ENCODE measurements around the gene SMURF1.

Gene SMURF1

DNA sequence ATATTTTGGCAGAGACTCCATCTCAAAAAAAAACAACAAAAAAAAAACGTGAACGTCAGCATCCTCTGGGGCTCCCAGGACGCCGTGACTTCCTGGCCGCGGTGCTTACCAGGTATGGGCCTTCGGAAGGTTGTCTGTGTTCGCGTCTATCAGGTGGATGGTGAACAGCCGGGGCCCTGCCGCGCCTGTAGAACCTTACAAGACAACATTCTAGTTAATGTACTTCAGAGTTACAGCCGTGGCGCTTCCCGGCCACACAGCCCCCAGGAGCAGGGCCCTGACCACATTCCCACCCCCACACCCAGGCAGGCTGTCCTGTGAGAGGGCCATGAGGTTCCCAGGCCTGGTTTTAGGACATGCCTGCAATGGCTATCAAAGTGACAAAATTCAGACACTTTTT lies 111.0 kb downstream of the SMURF1 start:
- TF ChIP-seq, protein P1, sequence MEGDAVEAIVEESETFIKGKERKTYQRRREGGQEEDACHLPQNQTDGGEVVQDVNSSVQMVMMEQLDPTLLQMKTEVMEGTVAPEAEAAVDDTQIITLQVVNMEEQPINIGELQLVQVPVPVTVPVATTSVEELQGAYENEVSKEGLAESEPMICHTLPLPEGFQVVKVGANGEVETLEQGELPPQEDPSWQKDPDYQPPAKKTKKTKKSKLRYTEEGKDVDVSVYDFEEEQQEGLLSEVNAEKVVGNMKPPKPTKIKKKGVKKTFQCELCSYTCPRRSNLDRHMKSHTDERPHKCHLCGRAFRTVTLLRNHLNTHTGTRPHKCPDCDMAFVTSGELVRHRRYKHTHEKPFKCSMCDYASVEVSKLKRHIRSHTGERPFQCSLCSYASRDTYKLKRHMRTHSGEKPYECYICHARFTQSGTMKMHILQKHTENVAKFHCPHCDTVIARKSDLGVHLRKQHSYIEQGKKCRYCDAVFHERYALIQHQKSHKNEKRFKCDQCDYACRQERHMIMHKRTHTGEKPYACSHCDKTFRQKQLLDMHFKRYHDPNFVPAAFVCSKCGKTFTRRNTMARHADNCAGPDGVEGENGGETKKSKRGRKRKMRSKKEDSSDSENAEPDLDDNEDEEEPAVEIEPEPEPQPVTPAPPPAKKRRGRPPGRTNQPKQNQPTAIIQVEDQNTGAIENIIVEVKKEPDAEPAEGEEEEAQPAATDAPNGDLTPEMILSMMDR (IDR thresholded peaks at IDR 0.05; ENCODE audit: low read depth, low read length, missing control alignments): no peak
- no peak overlapping the region for H3K4me3 ChIP-seq (replicated peaks; ENCODE audit: low read depth, low read length)
- DNase-seq (ENCODE audit: extremely low read depth, low read depth): no peak

DNA sequence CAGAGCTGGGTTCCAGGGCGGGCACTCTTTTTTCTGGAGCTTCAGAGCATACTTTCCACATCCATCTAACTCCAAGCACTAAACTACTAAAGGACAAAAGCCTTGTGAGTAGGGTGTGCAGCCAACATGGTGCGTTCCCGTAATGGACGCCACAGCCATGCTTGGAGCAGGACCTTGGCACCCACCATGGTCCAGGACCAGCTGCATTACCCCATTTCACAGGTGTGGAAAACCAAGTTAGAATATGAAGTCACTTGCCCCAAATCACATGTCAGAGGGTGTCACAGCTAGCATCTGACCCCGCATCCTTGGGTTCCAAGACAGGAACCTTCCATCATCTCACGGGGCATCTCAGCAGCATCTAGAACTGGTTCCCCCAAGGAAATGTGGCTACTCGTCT lies 112.4 kb downstream of the SMURF1 start:
- no peak for DNase-seq (ENCODE audit: extremely low read depth, low read depth)
- no peak overlapping the region for H3K4me3 ChIP-seq (replicated peaks; ENCODE audit: low read depth, low read length)
- TF ChIP-seq, protein P1 (IDR thresholded peaks at IDR 0.05; ENCODE audit: low read depth, low read length, missing control alignments): no peak

DNA sequence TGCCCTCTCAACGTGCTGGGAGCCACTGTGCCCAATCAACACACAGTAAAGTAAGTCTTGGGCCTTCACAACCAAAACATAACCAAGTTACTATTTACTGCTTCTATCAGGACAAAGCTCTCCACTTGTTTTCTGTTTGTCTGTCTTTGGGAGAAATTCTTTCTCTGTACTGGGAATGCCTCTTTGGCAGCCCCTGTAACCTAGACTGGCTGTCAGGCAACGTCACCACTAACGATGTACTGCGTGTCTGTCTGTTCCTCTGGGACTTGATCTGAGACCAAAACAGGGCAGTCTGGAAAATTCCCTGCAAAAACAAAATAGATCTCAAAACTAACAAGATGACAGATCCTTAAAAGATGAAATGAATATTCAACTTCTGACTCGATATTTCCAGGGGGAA lies 113.0 kb downstream of the SMURF1 start:
- H3K4me3 ChIP-seq (replicated peaks; ENCODE audit: low read depth, low read length): no peak overlapping the region
- no peak for DNase-seq (ENCODE audit: extremely low read depth, low read depth)
- TF ChIP-seq, protein P1 (IDR thresholded peaks at IDR 0.05; ENCODE audit: low read depth, low read length, missing control alignments): no peak

DNA sequence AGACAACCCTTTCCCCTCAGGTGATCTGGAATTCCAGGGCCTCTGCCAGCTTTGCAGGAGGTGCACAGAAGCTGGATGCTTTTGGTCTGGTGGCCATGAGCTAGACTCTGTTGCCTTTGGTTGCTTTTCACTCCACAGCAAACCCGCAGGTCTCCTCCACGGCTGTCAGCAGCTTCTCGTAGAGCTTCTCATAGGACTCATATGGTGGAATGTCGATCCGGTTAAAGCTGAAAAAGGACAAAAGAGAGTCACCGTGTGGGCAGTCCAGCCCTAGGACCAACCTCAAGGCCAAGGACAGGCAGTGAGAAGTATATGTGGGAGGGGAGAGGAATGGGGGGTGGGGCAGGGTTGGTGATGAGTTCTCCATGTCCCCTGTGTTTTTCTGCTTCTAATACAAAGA lies 113.5 kb downstream of the SMURF1 start:
- TF ChIP-seq, protein P1 (IDR thresholded peaks at IDR 0.05; ENCODE audit: low read depth, low read length, missing control alignments): no peak
- no peak for DNase-seq (ENCODE audit: extremely low read depth, low read depth)
- H3K4me3 ChIP-seq (replicated peaks; ENCODE audit: low read depth, low read length): no peak overlapping the region

DNA sequence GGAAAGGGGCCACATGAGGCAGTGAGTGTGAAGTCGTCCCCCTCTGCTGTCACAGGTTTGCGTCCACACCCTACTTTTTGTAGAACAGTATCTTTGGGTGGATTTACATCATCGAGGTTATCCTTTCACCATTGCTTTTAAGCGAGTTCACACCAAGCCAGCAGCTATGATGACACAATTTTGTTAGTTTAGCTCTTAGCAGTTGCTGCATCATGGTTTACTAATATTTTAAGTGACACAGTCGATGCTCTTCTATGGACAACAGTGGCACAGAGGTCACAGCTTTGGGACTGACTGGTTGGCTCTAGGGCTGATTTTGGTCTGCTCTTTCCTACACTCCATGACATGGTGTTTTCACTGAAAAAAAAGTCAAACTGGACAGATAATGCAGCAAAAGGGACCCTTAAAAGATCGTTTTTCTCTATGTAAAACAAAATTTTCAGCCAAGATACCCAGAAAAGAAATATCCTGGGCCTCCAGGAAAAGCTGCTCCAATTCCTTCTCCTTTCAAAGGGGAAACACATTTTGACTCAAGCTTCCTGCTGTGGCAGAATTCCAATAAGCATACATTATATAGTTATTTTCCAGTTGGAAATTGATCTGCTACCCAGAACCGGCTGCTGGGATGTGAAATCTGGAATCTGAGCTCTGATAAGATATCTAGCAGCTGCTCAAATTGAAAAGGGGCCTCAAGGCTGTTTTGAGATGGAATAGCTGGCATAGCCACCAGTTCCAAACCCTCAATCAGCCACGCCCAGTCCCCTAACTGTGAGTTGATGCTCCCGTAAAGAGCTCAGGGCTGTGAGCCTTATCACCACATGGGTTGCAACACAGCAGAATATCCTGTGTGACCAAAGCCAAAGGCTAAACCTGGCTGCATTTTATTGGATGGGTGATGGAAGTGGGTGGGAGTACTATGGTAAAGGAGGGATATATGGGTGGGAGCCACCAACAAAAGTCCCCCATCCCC lies 114.2 kb downstream of the SMURF1 start:
- DNase-seq (ENCODE audit: extremely low read depth, low read depth): no peak
- TF ChIP-seq, protein P1 (IDR thresholded peaks at IDR 0.05; ENCODE audit: low read depth, low read length, missing control alignments): no peak
- no peak overlapping the region for H3K4me3 ChIP-seq (replicated peaks; ENCODE audit: low read depth, low read length)

DNA sequence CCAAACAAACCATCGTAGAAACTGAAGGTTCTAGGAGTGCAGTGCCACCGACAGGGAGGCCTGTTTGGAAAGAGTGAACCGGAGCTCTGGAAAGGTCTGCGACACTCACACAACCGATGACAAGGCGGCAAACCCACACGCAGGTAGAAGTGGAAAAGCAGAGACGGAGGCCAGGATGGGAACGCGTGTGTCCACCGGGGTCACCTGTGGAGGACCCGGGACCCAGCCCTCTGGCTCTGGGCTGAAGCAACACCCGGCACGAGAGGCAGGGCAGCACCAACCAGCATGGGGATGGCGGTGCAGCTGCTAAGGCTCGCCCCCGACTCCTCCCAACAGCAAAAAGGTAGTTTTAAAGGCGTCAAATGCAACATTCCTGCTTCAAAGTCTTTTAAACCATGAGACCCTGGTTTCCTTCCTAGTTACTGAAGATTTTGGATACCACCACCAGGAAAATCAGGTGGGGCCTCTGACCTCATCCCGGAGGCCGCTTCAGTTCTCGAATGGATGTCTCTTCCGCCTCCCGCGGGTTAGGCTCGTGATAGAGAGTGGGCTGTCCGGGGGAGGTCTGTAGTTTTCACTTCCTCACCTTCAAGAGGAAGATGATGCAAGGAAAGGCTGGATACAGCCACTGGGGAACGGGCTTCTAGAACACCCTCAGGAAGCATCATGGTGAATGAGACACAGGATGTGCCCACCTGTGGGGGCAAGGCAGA lies 115.5 kb downstream of the SMURF1 start:
- no peak for DNase-seq (ENCODE audit: extremely low read depth, low read depth)
- no peak overlapping the region for H3K4me3 ChIP-seq (replicated peaks; ENCODE audit: low read depth, low read length)
- TF ChIP-seq, protein P1 (IDR thresholded peaks at IDR 0.05; ENCODE audit: low read depth, low read length, missing control alignments): no peak
